D721Med (cell line): Measurements from ENCODE around the gene CYSLTR2.

Source experiments
- DNase-seq: peaks from one replicate; pipeline ENCODE4 v3.0.0; 2011; ENCODE audit warnings: low spot score; ENCODE audit not compliant: insufficient read length
- FAIRE-seq: peaks from 2 replicates; lab custom pipeline; 2011; peaks lifted over from hg19 to GRCh38; lab: Jason Lieb, UNC
- TF ChIP-seq, protein P1 (sequence below): IDR thresholded peaks from 2 replicates; pipeline ENCODE4 v1.5.1; 2012; ENCODE audit warnings: mild to moderate bottlenecking, control low read depth; ENCODE audit not compliant: insufficient read depth; ENCODE audit errors: missing control alignments

The CYSLTR2 gene

DNA sequence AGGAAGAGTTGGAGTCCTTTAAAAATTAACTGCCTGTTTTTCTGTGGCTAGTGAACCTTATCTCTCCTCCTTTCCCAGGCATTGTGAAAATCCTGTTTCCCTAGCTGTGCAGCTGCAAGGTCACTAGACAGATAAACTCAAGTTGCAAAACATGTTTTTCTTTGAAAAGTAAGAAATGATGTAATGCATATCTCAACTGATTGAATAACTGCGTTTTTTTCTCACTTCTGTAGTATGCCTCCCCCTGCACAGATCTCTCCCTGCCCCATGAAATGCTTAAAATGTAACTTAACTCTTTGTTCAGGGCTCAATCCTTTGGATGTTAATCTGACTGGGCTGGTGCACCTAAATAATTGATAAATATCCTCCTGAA is 27.7 kb upstream of the CYSLTR2 start:
- TF ChIP-seq, protein P1, sequence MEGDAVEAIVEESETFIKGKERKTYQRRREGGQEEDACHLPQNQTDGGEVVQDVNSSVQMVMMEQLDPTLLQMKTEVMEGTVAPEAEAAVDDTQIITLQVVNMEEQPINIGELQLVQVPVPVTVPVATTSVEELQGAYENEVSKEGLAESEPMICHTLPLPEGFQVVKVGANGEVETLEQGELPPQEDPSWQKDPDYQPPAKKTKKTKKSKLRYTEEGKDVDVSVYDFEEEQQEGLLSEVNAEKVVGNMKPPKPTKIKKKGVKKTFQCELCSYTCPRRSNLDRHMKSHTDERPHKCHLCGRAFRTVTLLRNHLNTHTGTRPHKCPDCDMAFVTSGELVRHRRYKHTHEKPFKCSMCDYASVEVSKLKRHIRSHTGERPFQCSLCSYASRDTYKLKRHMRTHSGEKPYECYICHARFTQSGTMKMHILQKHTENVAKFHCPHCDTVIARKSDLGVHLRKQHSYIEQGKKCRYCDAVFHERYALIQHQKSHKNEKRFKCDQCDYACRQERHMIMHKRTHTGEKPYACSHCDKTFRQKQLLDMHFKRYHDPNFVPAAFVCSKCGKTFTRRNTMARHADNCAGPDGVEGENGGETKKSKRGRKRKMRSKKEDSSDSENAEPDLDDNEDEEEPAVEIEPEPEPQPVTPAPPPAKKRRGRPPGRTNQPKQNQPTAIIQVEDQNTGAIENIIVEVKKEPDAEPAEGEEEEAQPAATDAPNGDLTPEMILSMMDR = no peak
- DNase-seq (no peak), FAIRE-seq (no peak)

DNA sequence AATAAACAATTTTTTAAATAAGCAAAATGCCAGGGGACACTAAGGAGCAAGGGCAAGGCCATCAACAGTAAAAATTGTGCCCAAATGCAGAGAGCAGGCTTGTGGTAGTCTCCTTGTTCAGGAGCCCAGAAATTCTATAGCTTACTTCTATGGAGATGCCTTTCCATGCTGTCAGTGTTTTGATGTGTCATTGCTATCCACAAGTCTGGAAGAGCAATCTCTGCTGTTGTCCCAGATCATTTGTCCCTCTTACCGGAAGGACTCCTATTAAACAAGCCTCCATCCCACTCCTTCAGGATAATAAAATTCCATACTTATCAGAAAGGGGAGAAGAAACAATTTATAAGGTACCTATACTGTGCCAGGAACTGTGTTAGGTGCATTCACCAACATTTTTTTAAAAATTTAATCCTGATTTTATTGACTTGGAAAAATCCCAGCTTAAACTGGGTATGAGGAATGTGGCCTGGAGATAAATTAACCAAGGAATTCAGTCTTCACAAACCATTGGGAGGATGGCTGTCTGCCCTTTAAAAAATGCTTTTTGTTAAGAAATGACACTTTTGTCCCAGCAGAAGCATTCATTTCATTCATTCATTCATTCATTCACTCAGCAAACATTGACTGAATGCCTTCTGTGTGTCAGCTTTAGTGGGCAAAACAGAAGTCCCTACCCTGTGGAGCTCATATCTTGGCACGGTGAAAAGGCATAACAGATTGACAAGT is 26.8 kb upstream of the CYSLTR2 start:
- FAIRE-seq = no peak
- TF ChIP-seq, protein P1 = no peak
- DNase-seq = no peak

DNA sequence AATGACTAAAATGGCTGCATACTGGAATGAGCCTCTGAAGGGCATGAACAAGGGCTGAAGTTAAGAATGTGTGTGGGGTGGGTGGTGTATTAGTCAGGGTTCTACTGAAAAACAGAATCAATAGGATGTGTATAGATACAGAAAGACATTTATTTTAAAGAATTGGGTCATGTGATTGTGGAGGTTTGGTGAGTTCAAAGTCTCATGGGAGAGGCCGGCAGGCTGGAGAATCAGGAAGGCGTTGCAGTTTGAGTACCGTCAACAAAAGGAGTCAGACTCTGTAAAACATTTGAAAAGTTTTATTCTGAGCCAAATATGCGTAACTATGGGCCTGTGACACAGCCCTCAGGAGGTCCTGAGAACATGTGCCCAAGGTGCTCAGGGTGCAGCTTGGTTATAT is 24.5 kb upstream of the CYSLTR2 start:
- FAIRE-seq (no peak), DNase-seq (no peak)
- TF ChIP-seq, protein P1 = no peak

DNA sequence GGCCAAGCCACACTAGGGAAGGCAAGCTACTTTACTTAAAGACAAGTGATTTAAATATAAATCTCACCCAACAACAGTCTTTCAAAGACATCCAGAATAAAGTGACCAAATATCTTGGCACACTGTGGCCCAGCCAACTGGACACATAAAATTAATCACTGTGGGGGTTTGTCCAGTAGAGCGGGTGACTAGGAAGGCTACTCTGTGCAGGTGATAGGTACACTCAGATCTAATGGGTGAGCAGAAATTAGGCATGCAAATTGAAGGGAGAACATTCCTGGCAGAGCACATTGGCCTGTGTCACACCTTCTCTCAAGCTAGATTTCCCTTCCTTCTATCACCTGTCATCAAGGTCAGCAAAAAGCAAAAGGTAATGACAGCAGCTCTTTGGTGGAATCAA is 23.4 kb upstream of the CYSLTR2 start:
- DNase-seq (no peak), FAIRE-seq (no peak)
- TF ChIP-seq, protein P1 = no peak

DNA sequence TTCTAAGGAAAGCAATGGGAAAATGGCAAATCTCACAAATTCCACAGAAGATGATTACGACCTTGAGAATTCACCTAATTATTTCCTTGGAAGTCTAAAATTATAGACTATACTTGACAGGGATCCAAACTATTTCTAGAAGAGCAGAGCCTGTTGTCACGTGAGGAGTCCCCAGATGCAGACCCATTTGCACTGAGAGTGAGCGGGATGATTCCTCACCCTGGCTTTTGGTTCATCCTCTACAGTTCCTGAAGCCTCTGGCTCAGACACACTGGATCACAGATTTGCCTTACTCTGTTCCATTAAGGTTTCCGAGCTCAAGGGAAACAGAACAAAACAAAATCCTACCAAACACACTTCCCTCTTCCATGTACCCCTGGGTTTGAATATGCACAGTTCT is 23.0 kb upstream of the CYSLTR2 start:
- TF ChIP-seq, protein P1 = no peak
- no peak for FAIRE-seq
- no peak for DNase-seq

DNA sequence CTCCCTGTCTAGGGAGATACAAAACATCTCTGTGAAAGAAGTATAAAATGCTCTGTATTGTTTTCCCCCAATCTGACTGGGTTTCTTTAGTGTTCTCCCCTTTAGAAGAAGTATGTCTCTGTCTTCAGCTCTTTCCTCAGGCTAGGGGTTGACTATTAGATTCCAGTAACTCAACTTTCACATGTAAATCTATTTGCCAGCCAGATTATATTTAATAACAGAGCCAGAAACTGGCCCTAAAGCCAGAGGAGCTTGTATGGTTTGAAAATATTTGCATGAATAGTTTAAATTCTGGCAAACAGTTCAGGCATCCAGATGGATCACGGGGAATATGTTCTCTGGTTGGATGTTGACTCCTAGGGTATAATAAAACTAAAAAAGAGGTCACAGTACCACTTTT is 22.3 kb upstream of the CYSLTR2 start:
- FAIRE-seq = no peak
- TF ChIP-seq, protein P1 = no peak

DNA sequence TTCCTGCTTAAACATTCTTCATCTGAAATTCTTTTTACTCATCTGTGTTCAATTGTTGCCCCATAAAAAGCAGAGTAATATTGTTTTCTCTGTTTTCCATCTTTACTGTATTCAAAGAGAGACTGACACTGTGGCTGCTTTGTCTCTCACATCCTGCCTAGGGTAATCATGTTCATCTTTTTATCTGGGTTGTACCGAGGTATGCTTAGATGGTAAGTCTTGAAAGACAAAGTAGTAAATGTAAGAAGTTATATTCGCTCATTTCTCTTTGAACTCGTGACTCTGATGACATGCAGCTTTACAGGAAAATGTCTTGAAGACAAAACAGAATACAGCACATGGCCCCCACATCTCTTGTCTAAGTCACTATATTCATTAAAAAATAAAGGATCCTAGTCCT is 20.0 kb upstream of the CYSLTR2 start:
- TF ChIP-seq, protein P1 = no peak
- no peak for FAIRE-seq

More for the DNA sequence above, 22.3 kb upstream of the CYSLTR2 start:
- no peak for DNase-seq

More for the DNA sequence above, 20.0 kb upstream of the CYSLTR2 start:
- no peak for DNase-seq
